MV-4-11 (cell line): Measurements from ENCODE around the gene IRAK2.

Experiments
- DNase-seq: peaks from one replicate; lab custom pipeline; 2025; lab: John Stamatoyannopoulos, UW

Gene IRAK2

GRCh38 chr3:10189557-10190354, 25.0 kb downstream of the IRAK2 start:
- DNase-seq, result peak; percentile 96

GRCh38 chr3:10192953-10193691, 28.4 kb downstream of the IRAK2 start:
- no peak for DNase-seq

- no peak for DNase-seq
These were observed 29.1 kb downstream of the IRAK2 start for GRCh38 chr3:10193692-10194327.

- no peak for DNase-seq
These were observed 29.8 kb downstream of the IRAK2 start for GRCh38 chr3:10194328-10195071.

GRCh38 chr3:10195366-10196089, 30.8 kb downstream of the IRAK2 start:
- peak; percentile 52 for DNase-seq

- DNase-seq, result peak; percentile 30
These were observed 31.8 kb downstream of the IRAK2 start for GRCh38 chr3:10196389-10197052.

GRCh38 chr3:10198226-10198625, 33.5 kb downstream of the IRAK2 start:
- no peak for DNase-seq

GRCh38 chr3:10198761-10199649, 34.3 kb downstream of the IRAK2 start:
- DNase-seq, result peak; percentile 29

GRCh38 chr3:10204921-10205320, 40.2 kb downstream of the IRAK2 start:
- no peak for DNase-seq

GRCh38 chr3:10205451-10206165, 40.9 kb downstream of the IRAK2 start:
- DNase-seq, result no peak

GRCh38 chr3:10206166-10206511, 41.4 kb downstream of the IRAK2 start:
- DNase-seq, result no peak

GRCh38 chr3:10213156-10213792, 48.6 kb downstream of the IRAK2 start:
- DNase-seq, result no peak

- DNase-seq, result no peak
These were observed 51.1 kb downstream of the IRAK2 start for GRCh38 chr3:10215578-10216368.

GRCh38 chr3:10217359-10217758, 52.6 kb downstream of the IRAK2 start:
- DNase-seq, result no peak

GRCh38 chr3:10219737-10220136, 55.0 kb downstream of the IRAK2 start:
- no peak for DNase-seq

- peak; percentile 53 for DNase-seq
These were observed 59.2 kb downstream of the IRAK2 start for GRCh38 chr3:10223676-10224639.
